CD8-positive, alpha-beta memory T cell (primary cell): ENCODE results near the gene GSG1L. TPM values are rescaled to one million over a fixed set of nuclear protein-coding genes. Genes with fewer than 3 reads are reported as not detected.

Source experiments
- CTCF ChIA-PET: fragments of 350-600 bp; sonication (Branson Sonifier 250); formaldehyde crosslinking; loops from one replicate; lab custom pipeline; 2021; ENCODE audit warnings: antibody characterized with exemption; lab: Charles Lee
- POLR2A ChIA-PET: fragments of 350-600 bp; sonication (Branson Sonifier 250); formaldehyde crosslinking; loops from one replicate; lab custom pipeline; 2021; ENCODE audit warnings: antibody characterized with exemption; lab: Charles Lee
- DNase-seq, 5 donors: peaks; one replicate each; pipeline versions ENCODE4 v3.0.0 to v3.0.0-alpha.2; 2020 to 2022; ENCODE audit warnings: mixed read lengths in 1 of 5
- H3K27ac ChIP-seq: one replicate; pipeline ENCODE4 v1.7.0; 2013; ENCODE audit warnings: low read depth, mild to moderate bottlenecking, low read length, moderate library complexity
- H3K27me3 ChIP-seq: 2 replicates; pipeline ENCODE4 v1.7.0; 2013; ENCODE audit warnings: low read length, mild to moderate bottlenecking; ENCODE audit not compliant: insufficient read depth, poor library complexity, severe bottlenecking
- H3K36me3 ChIP-seq: 2 replicates; pipeline ENCODE4 v1.7.0; 2013; ENCODE audit warnings: mild to moderate bottlenecking, low read length, moderate library complexity; ENCODE audit not compliant: insufficient read depth
- H3K4me1 ChIP-seq: 2 replicates; pipeline ENCODE4 v1.7.0; 2013; ENCODE audit warnings: mild to moderate bottlenecking, low read length, moderate library complexity; ENCODE audit not compliant: insufficient read depth
- H3K4me3 ChIP-seq: 2 replicates; pipeline ENCODE4 v1.7.0; 2013; ENCODE audit warnings: mild to moderate bottlenecking, low read length
- H3K9me3 ChIP-seq: 2 replicates; pipeline ENCODE4 v1.7.0; 2013; ENCODE audit warnings: mild to moderate bottlenecking, low read length
- H3K27ac Mint-ChIP-seq, 8 donors: one replicate each; pipeline ENCODE4 v1.8.0; 2020 to 2021; ENCODE audit warnings: mixed read lengths in 8 of 8, mild to moderate bottlenecking in 6 of 8, inconsistent platforms in 3 of 8, moderate library complexity in 3 of 8
- H3K27me3 Mint-ChIP-seq, 2 donors: one replicate each; pipeline ENCODE4 v1.8.0; 2020 to 2021; ENCODE audit warnings: mixed read lengths in 2 of 2, mild to moderate bottlenecking in 1 of 2, moderate library complexity in 1 of 2
- H3K36me3 Mint-ChIP-seq, 3 donors: one replicate each; pipeline ENCODE4 v1.8.0; 2020 to 2021; ENCODE audit warnings: mixed read lengths in 3 of 3, inconsistent platforms in 1 of 3, mild to moderate bottlenecking in 1 of 3
- H3K4me1 Mint-ChIP-seq, 3 donors: one replicate each; pipeline ENCODE4 v1.8.0; 2020 to 2021; ENCODE audit warnings: mixed read lengths in 3 of 3, inconsistent platforms in 1 of 3, mild to moderate bottlenecking in 1 of 3
- H3K4me3 Mint-ChIP-seq, 7 donors: one replicate each; pipeline ENCODE4 v1.8.0; 2020 to 2021; ENCODE audit warnings: mixed read lengths in 7 of 7, mild to moderate bottlenecking in 6 of 7, moderate library complexity in 4 of 7, inconsistent platforms in 2 of 7
- H3K9me3 Mint-ChIP-seq, 5 donors: one replicate each; pipeline ENCODE4 v1.8.0; 2020 to 2022; ENCODE audit warnings: mixed read lengths in 5 of 5, mild to moderate bottlenecking in 3 of 5, moderate library complexity in 2 of 5, inconsistent platforms in 1 of 5
- polyA plus RNA-seq: library from polyadenylated mRNA; unstranded; fragments of 300-500 nt; fragmentation: Illumina TruSeq; gene quantifications from one replicate; pipeline ENCODE4 v1.2.3, GENCODE V29; 2021
- total RNA-seq, 2 experiments: library from RNA; stranded (reverse); gene quantifications; one replicate each; pipeline ENCODE4 v1.2.3, GENCODE V29; 2021

Gene GSG1L
- total and polyA plus RNA-seq, 3 experiments from 2014 or later: 0.18 TPM; not detected in 2

GRCh38 chr16:27775254-27775653, 288.3 kb downstream of the GSG1L start:
- DNase-seq: no peak
- peaks cover 0 to 34% (median 9%) of the 10 kb centered on the region in 3 donors for H3K36me3 Mint-ChIP-seq
- H3K9me3 Mint-ChIP-seq: no peaks in the 10 kb centered on the region
- H3K27ac Mint-ChIP-seq: peak overlapping the region in 1 of 8 donors; percentile 68
- no peak overlapping the region for H3K4me3 Mint-ChIP-seq
- no peaks in the 10 kb centered on the region for H3K4me1 Mint-ChIP-seq
- ChIA-PET CTCF (no interaction called here), POLR2A (no interaction called here)
- H3K36me3 ChIP-seq: no peaks in the 10 kb centered on the region
- H3K27me3 Mint-ChIP-seq: no peaks in the 10 kb centered on the region
- H3K27me3 ChIP-seq: no peaks in the 10 kb centered on the region
- H3K9me3 ChIP-seq: no peaks in the 10 kb centered on the region
- H3K27ac ChIP-seq: no peak overlapping the region
- H3K4me3 ChIP-seq: no peak overlapping the region
- no peaks in the 10 kb centered on the region for H3K4me1 ChIP-seq

GRCh38 chr16:27774779-27775178, 288.7 kb downstream of the GSG1L start:
- Mint-ChIP-seq H3K36me3 (peaks cover 0 to 38% (median 13%) of the 10 kb centered on the region in 3 donors), H3K4me3 (no peak overlapping the region), H3K9me3 (no peaks in the 10 kb centered on the region), H3K27me3 (no peaks in the 10 kb centered on the region), H3K27ac (peak overlapping the region in 1 of 8 donors; percentile 77), H3K4me1 (no peaks in the 10 kb centered on the region)
- Histone ChIP-seq H3K27ac (no peak overlapping the region), H3K27me3 (no peaks in the 10 kb centered on the region), H3K4me3 (no peak overlapping the region), H3K36me3 (no peaks in the 10 kb centered on the region), H3K9me3 (no peaks in the 10 kb centered on the region), H3K4me1 (no peaks in the 10 kb centered on the region)
- POLR2A ChIA-PET: no interaction called here
- CTCF ChIA-PET: no interaction called here
- no peak for DNase-seq

GRCh38 chr16:27773344-27773743, 290.2 kb downstream of the GSG1L start:
- Histone ChIP-seq H3K4me3 (no peak overlapping the region), H3K4me1 (no peaks in the 10 kb centered on the region), H3K9me3 (no peaks in the 10 kb centered on the region), H3K36me3 (no peaks in the 10 kb centered on the region), H3K27me3 (no peaks in the 10 kb centered on the region), H3K27ac (no peak overlapping the region)
- ChIA-PET POLR2A (no interaction called here), CTCF (no interaction called here)
- Mint-ChIP-seq H3K9me3 (no peaks in the 10 kb centered on the region), H3K36me3 (peaks cover 0 to 50% (median 18%) of the 10 kb centered on the region in 3 donors), H3K27ac (peak overlapping the region in 1 of 8 donors; percentile 43), H3K4me1 (no peaks in the 10 kb centered on the region), H3K27me3 (no peaks in the 10 kb centered on the region), H3K4me3 (no peak overlapping the region)
- no peak for DNase-seq

GRCh38 chr16:27772093-27772825, 291.3 kb downstream of the GSG1L start:
- Histone ChIP-seq H3K27me3 (no peaks in the 10 kb centered on the region), H3K4me3 (no peak overlapping the region), H3K4me1 (no peaks in the 10 kb centered on the region), H3K9me3 (no peaks in the 10 kb centered on the region), H3K27ac (no peak overlapping the region), H3K36me3 (no peaks in the 10 kb centered on the region)
- ChIA-PET POLR2A (no interaction called here), CTCF (no interaction called here)
- no peaks in the 10 kb centered on the region for H3K9me3 Mint-ChIP-seq
- no peak overlapping the region for H3K27ac Mint-ChIP-seq
- DNase-seq: no peak
- H3K36me3 Mint-ChIP-seq: peaks cover 0 to 48% (median 20%) of the 10 kb centered on the region in 3 donors
- H3K27me3 Mint-ChIP-seq: no peaks in the 10 kb centered on the region
- no peak overlapping the region for H3K4me3 Mint-ChIP-seq
- H3K4me1 Mint-ChIP-seq: no peaks in the 10 kb centered on the region

GRCh38 chr16:27771201-27771910, 292.2 kb downstream of the GSG1L start:
- no peak for DNase-seq
- Histone ChIP-seq H3K27ac (no peak overlapping the region), H3K4me1 (no peaks in the 10 kb centered on the region), H3K9me3 (no peaks in the 10 kb centered on the region), H3K36me3 (no peaks in the 10 kb centered on the region), H3K27me3 (no peaks in the 10 kb centered on the region), H3K4me3 (no peak overlapping the region)
- no peak overlapping the region for H3K27ac Mint-ChIP-seq
- CTCF ChIA-PET: interaction anchor here (0.5 kb wide), 1 partner anchor 171 kb away, joined by 4 read pairs; no protein-coding TSS in a partner anchor
- POLR2A ChIA-PET: no interaction called here
- no peaks in the 10 kb centered on the region for H3K9me3 Mint-ChIP-seq
- no peak overlapping the region for H3K4me3 Mint-ChIP-seq
- H3K4me1 Mint-ChIP-seq: no peaks in the 10 kb centered on the region
- H3K36me3 Mint-ChIP-seq: peaks cover 0 to 55% (median 16%) of the 10 kb centered on the region in 3 donors
- no peaks in the 10 kb centered on the region for H3K27me3 Mint-ChIP-seq

GRCh38 chr16:27770271-27771196, 293.0 kb downstream of the GSG1L start:
- peak overlapping the region in 2 of 8 donors; percentile 24 to 70 for H3K27ac Mint-ChIP-seq
- no peak overlapping the region for H3K4me3 ChIP-seq
- CTCF ChIA-PET: interaction anchor here (0.5 kb wide), 1 partner anchor 170 kb away, joined by 4 read pairs; no protein-coding TSS in a partner anchor
- no peaks in the 10 kb centered on the region for H3K36me3 ChIP-seq
- no peak overlapping the region for H3K4me3 Mint-ChIP-seq
- no peaks in the 10 kb centered on the region for H3K4me1 ChIP-seq
- H3K27me3 ChIP-seq: no peaks in the 10 kb centered on the region
- no peaks in the 10 kb centered on the region for H3K27me3 Mint-ChIP-seq
- peaks cover 0 to 61% (median 18%) of the 10 kb centered on the region in 3 donors for H3K36me3 Mint-ChIP-seq
- no peaks in the 10 kb centered on the region for H3K9me3 ChIP-seq
- no peaks in the 10 kb centered on the region for H3K9me3 Mint-ChIP-seq
- no peak overlapping the region for H3K27ac ChIP-seq
- no peaks in the 10 kb centered on the region for H3K4me1 Mint-ChIP-seq
- no peak for DNase-seq
- POLR2A ChIA-PET: no interaction called here

GRCh38 chr16:27769561-27770255, 293.8 kb downstream of the GSG1L start:
- peaks cover 0 to 68% (median 19%) of the 10 kb centered on the region in 3 donors for H3K36me3 Mint-ChIP-seq
- no peaks in the 10 kb centered on the region for H3K27me3 Mint-ChIP-seq
- no peak for DNase-seq
- H3K36me3 ChIP-seq: no peaks in the 10 kb centered on the region
- H3K27me3 ChIP-seq: no peaks in the 10 kb centered on the region
- no peaks in the 10 kb centered on the region for H3K9me3 Mint-ChIP-seq
- H3K9me3 ChIP-seq: no peaks in the 10 kb centered on the region
- H3K27ac Mint-ChIP-seq: peak overlapping the region in 1 of 8 donors; percentile 32
- H3K27ac ChIP-seq: no peak overlapping the region
- no peaks in the 10 kb centered on the region for H3K4me1 Mint-ChIP-seq
- CTCF ChIA-PET: no interaction called here
- H3K4me3 Mint-ChIP-seq: no peak overlapping the region
- POLR2A ChIA-PET: no interaction called here
- H3K4me3 ChIP-seq: no peak overlapping the region
- no peaks in the 10 kb centered on the region for H3K4me1 ChIP-seq
